Measurements from ENCODE around the gene PLCB1.

DNA sequence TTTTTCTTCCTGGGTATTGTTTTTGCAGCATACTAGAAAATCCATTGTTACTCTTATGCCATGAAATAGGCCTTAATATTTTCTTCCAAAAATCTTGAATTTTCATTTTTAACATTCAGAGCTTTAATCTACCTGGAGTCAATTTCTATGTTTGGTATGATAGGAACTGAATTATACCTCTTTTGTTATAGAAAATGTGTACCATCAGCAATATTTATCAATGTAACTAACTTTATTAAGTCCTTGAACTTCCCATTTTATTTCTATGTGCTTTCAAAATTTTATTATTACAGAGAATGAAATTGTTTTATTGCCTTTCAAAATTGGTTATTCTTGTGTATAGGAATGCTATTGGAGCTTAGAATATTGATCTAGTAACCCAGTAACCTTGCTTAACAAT lies 68.2 kb downstream of the PLCB1 start:
- no peak for TF ChIP-seq EZH2 (IDR thresholded peaks at IDR 0.05; ENCODE audit: borderline replicate concordance)
- TF ChIP-seq CTCF (IDR thresholded peaks at IDR 0.05; ENCODE audit: poor library complexity) = no peak
- TF ChIP-seq EZH2phosphoT487 (IDR thresholded peaks at IDR 0.05; ENCODE audit: low read depth, severe bottlenecking, unreplicated experiment) = no peak

Data from hepatocyte (in vitro differentiated cells).